ENCODE data around the gene PRSS2. TPM values are rescaled to one million over a fixed set of nuclear protein-coding genes. Genes with fewer than 3 reads are reported as not detected.

PRSS2 gene
- total RNA-seq: not detected in 2 replicates

GRCh38 chr7:142770661-142771352, at the start of gene PRSS2:
Gene PRSS2, plus strand, starts transcription at chr7:142770970. Its CDS starts 13 bp downstream, at chr7:142770983.

GRCh38 chr7:142749218-142749993, 21.4 kb upstream of the PRSS2 start, which contains the start of gene PRSS1:
Gene PRSS1, plus strand, starts transcription at chr7:142749472. Its CDS starts 13 bp downstream, at chr7:142749485.

Other genes starting within 250 kb of the PRSS2 start
- gene PRSS1, start 21.5 kb upstream of the PRSS2 start, total RNA-seq: not detected in 2 replicates
- gene EPHB6, start 84.1 kb downstream of the PRSS2 start, total RNA-seq: 0.08 TPM in 1 of 2 replicates, not detected in the other
- gene TRPV6, start 114.8 kb downstream of the PRSS2 start, total RNA-seq: 0.08 TPM in 1 of 2 replicates, not detected in the other
- gene TRPV5, start 162.8 kb downstream of the PRSS2 start, total RNA-seq: not detected in 2 replicates
- gene LLCFC1, start 168.5 kb downstream of the PRSS2 start, total RNA-seq: not detected in 2 replicates
- gene KEL, start 191.4 kb downstream of the PRSS2 start, total RNA-seq: not detected in 2 replicates

Data from hair follicular keratinocyte (primary cell).